ENCODE measurements around the gene CISH.

Gene CISH

GRCh38 chr3:50637011-50637410, 25.4 kb upstream of the CISH start:
- DNase-seq (ENCODE audit: low read depth), result no peak

- no peak for DNase-seq (ENCODE audit: low read depth)
Observed at GRCh38 chr3:50635066-50635465, 23.5 kb upstream of the CISH start.

- DNase-seq (ENCODE audit: low read depth), result no peak
Observed at GRCh38 chr3:50633230-50633790, 21.7 kb upstream of the CISH start.

GRCh38 chr3:50632450-50632849, 20.9 kb upstream of the CISH start:
- DNase-seq (ENCODE audit: low read depth), result no peak

- no peak for DNase-seq (ENCODE audit: low read depth)
Observed at GRCh38 chr3:50630877-50631276, 19.3 kb upstream of the CISH start.

GRCh38 chr3:50630394-50630793, 18.8 kb upstream of the CISH start:
- DNase-seq (ENCODE audit: low read depth), result no peak

- DNase-seq (ENCODE audit: low read depth), result no peak
Observed at GRCh38 chr3:50628601-50629000, 17.0 kb upstream of the CISH start.

- DNase-seq (ENCODE audit: low read depth), result no peak
Observed at GRCh38 chr3:50627407-50628051, 16.0 kb upstream of the CISH start.

- no peak for DNase-seq (ENCODE audit: low read depth)
Observed at GRCh38 chr3:50626401-50626800, 14.8 kb upstream of the CISH start.

GRCh38 chr3:50625231-50626182, 13.9 kb upstream of the CISH start:
- DNase-seq (ENCODE audit: low read depth), result no peak

- DNase-seq (ENCODE audit: low read depth), result no peak
Observed at GRCh38 chr3:50624634-50625033, 13.1 kb upstream of the CISH start.

- no peak for DNase-seq (ENCODE audit: low read depth)
Observed at GRCh38 chr3:50623840-50624474, 12.4 kb upstream of the CISH start.

GRCh38 chr3:50622881-50623280, 11.3 kb upstream of the CISH start:
- DNase-seq (ENCODE audit: low read depth), result no peak

GRCh38 chr3:50620820-50621219, 9.2 kb upstream of the CISH start:
- no peak for DNase-seq (ENCODE audit: low read depth)

- no peak for DNase-seq (ENCODE audit: low read depth)
Observed at GRCh38 chr3:50620420-50620819, 8.8 kb upstream of the CISH start.

GRCh38 chr3:50617911-50618481, 6.4 kb upstream of the CISH start:
- DNase-seq (ENCODE audit: low read depth), result no peak

- DNase-seq (ENCODE audit: low read depth), result no peak
Observed at GRCh38 chr3:50617096-50617791, 5.7 kb upstream of the CISH start, which contains the start of gene MAPKAPK3. MAPKAPK3 (plus strand) TSS chr3:50617151; CDS start chr3:50617566, 415 bp downstream.

GRCh38 chr3:50616770-50617095, 5.2 kb upstream of the CISH start:
- DNase-seq (ENCODE audit: low read depth), result peak; percentile 92

- DNase-seq (ENCODE audit: low read depth), result peak; percentile 76
Observed at GRCh38 chr3:50616003-50616769, 4.6 kb upstream of the CISH start.

GRCh38 chr3:50615190-50615589, 3.6 kb upstream of the CISH start:
- no peak for DNase-seq (ENCODE audit: low read depth)

All from activated T-cell treated with anti-CD3 and anti-CD28 coated beads for 24 hours (primary cell).